SK-N-SH treated with all-trans-retinoic acid at 6 μM for 48 hours (cell line): Measurements from ENCODE around the gene BAX.
A peak's percentile ranks its signal among the peaks of the same experiment; 100 is the strongest.

Experiments used
- ATAC-seq: fragments of 200-7000 bp; cut with Tn5 transposase; 3 replicates; pipeline ENCODE4 v1.9.1; 2020; ENCODE audit warnings: mild to moderate bottlenecking, moderate library complexity
- ARNTL ChIP-seq: fragments of 450-650 bp; formaldehyde crosslinking; IDR thresholded peaks from 2 replicates; pipeline ENCODE4 v1.5.0; 2020; ENCODE audit warnings: low read depth, mild to moderate bottlenecking, moderate library complexity, borderline replicate concordance
- BACH2 ChIP-seq: fragments of 250-450 bp; sonication (Bioruptor Pico); IDR thresholded peaks from 2 replicates; pipeline ENCODE4 v1.9.0; 2021; ENCODE audit warnings: mild to moderate bottlenecking, borderline replicate concordance
- CREB5 ChIP-seq: fragments of 250-450 bp; sonication (Bioruptor Pico); IDR thresholded peaks from 2 replicates; pipeline ENCODE4 v1.5.1; 2020; ENCODE audit warnings: low read depth, mild to moderate bottlenecking, moderate library complexity
- CSDC2 ChIP-seq: fragments of 250-450 bp; sonication (Bioruptor Pico); IDR thresholded peaks from 2 replicates; pipeline ENCODE4 v1.5.0; 2020; ENCODE audit warnings: mild to moderate bottlenecking, moderate library complexity
- CSRNP3 ChIP-seq: fragments of 250-450 bp; sonication (Bioruptor Pico); IDR thresholded peaks from 2 replicates; pipeline ENCODE4 v1.5.1; 2021; ENCODE audit warnings: mild to moderate bottlenecking, moderate library complexity
- ESRRG ChIP-seq: fragments of 250-450 bp; sonication (Bioruptor Pico); IDR thresholded peaks from 2 replicates; pipeline ENCODE4 v1.6.1; 2021; ENCODE audit warnings: mild to moderate bottlenecking
- GLIS3 ChIP-seq: fragments of 250-450 bp; sonication (Bioruptor Pico); IDR thresholded peaks from 2 replicates; pipeline ENCODE4 v1.5.0; 2020; ENCODE audit warnings: mild to moderate bottlenecking, moderate library complexity
- ISL1 ChIP-seq: fragments of 250-450 bp; sonication (Bioruptor Pico); IDR thresholded peaks from 2 replicates; pipeline ENCODE4 v2.1.2; 2022; ENCODE audit warnings: mild to moderate bottlenecking, moderate library complexity
- OSR1 ChIP-seq: fragments of 250-450 bp; sonication (Bioruptor Pico); IDR thresholded peaks from 2 replicates; pipeline ENCODE4 v1.8.0; 2022; ENCODE audit warnings: moderate library complexity, mild to moderate bottlenecking, inconsistent platforms
- PATZ1 ChIP-seq: fragments of 250-450 bp; sonication (Bioruptor Pico); IDR thresholded peaks from 2 replicates; pipeline ENCODE4 v1.8.0; 2020; ENCODE audit warnings: mild to moderate bottlenecking, moderate library complexity, borderline replicate concordance
- POU6F1 ChIP-seq: fragments of 250-450 bp; sonication (Bioruptor Pico); IDR thresholded peaks from 2 replicates; pipeline ENCODE4 v1.8.0; 2021; ENCODE audit warnings: low read depth, mild to moderate bottlenecking, moderate library complexity, borderline replicate concordance
- PPARA ChIP-seq: fragments of 250-450 bp; sonication (Bioruptor Pico); IDR thresholded peaks from 2 replicates; pipeline ENCODE4 v1.5.0; 2020; ENCODE audit warnings: mild to moderate bottlenecking, borderline replicate concordance
- RARB ChIP-seq: fragments of 250-450 bp; sonication (Bioruptor Pico); IDR thresholded peaks from 2 replicates; pipeline ENCODE4 v1.8.0; 2021; ENCODE audit warnings: mild to moderate bottlenecking, moderate library complexity
- SNAI2 ChIP-seq: fragments of 250-450 bp; sonication (Bioruptor Pico); IDR thresholded peaks from 2 replicates; pipeline ENCODE4 v1.5.0; 2020; ENCODE audit warnings: mild to moderate bottlenecking, moderate library complexity
- TCF4 ChIP-seq: fragments of 250-450 bp; sonication (Bioruptor Pico); IDR thresholded peaks from 2 replicates; pipeline ENCODE4 v1.8.0; 2021; ENCODE audit warnings: mild to moderate bottlenecking, moderate library complexity, borderline replicate concordance
- TSHZ2 ChIP-seq: fragments of 250-450 bp; sonication (Bioruptor Pico); IDR thresholded peaks from 2 replicates; pipeline ENCODE4 v1.5.0; 2020; ENCODE audit warnings: mild to moderate bottlenecking, moderate library complexity
- ZFP3 ChIP-seq: fragments of 250-450 bp; sonication (Bioruptor Pico); IDR thresholded peaks from 2 replicates; pipeline ENCODE4 v1.5.0; 2020; ENCODE audit warnings: mild to moderate bottlenecking, moderate library complexity
- ZFP30 ChIP-seq: fragments of 450-650 bp; formaldehyde crosslinking; IDR thresholded peaks from 2 replicates; pipeline ENCODE4 v1.5.0; 2022; ENCODE audit warnings: mild to moderate bottlenecking, moderate library complexity
- ZNF565 ChIP-seq: fragments of 450-650 bp; formaldehyde crosslinking; conservative IDR thresholded peaks from 2 replicates; pipeline ENCODE4 v1.5.0; 2020; ENCODE audit warnings: low read depth, mild to moderate bottlenecking, moderate library complexity
- ZNF70 ChIP-seq: fragments of 450-650 bp; formaldehyde crosslinking; IDR thresholded peaks from 2 replicates; pipeline ENCODE4 v1.5.0; 2020; ENCODE audit warnings: mild to moderate bottlenecking, moderate library complexity
- ZNF8 ChIP-seq: fragments of 450-650 bp; formaldehyde crosslinking; IDR thresholded peaks from 2 replicates; pipeline ENCODE4 v1.5.0; 2020; ENCODE audit warnings: mild to moderate bottlenecking, moderate library complexity

BAX gene

GRCh38 chr19:48933382-48933932 is 21.2 kb upstream of the BAX start, which contains the start of gene DHDH:
Gene DHDH (plus strand): TSS chr19:48933699. CDS start chr19:48933722, 23 bp downstream.
- peak; percentile 98 for ATAC-seq
- no peak for TF ChIP-seq BACH2
- TF ChIP-seq SNAI2 (CRISPR knock-in tag), result no peak
- no peak for TF ChIP-seq CSDC2 (CRISPR knock-in tag)
- TF ChIP-seq TCF4 (CRISPR knock-in tag), result no peak
- no peak for TF ChIP-seq PPARA
- no peak for TF ChIP-seq CREB5 (CRISPR knock-in tag)
- TF ChIP-seq GLIS3, result no peak
- TF ChIP-seq CSRNP3 (CRISPR knock-in tag), result no peak
- no peak for TF ChIP-seq ARNTL (CRISPR knock-in tag)
- no peak for TF ChIP-seq POU6F1 (CRISPR knock-in tag)
- no peak for TF ChIP-seq ZFP3 (CRISPR knock-in tag)
- TF ChIP-seq TSHZ2 (CRISPR knock-in tag), result no peak
- TF ChIP-seq ZFP30, result no peak
- no peak for TF ChIP-seq ZNF70

- no peak for TF ChIP-seq ZFP30
- no peak for TF ChIP-seq PATZ1 (CRISPR knock-in tag)
- no peak for TF ChIP-seq SNAI2 (CRISPR knock-in tag)
- no peak for TF ChIP-seq TCF4 (CRISPR knock-in tag)
- TF ChIP-seq BACH2, result no peak
- ATAC-seq, result no peak
These were observed 19.8 kb upstream of the BAX start for GRCh38 chr19:48934837-48935236.

GRCh38 chr19:48935864-48936263 is 18.8 kb upstream of the BAX start:
- no peak for ATAC-seq
- TF ChIP-seq ZFP30 (no peak), SNAI2 (CRISPR knock-in tag) (no peak), ISL1 (CRISPR knock-in tag) (no peak), ZNF565 (CRISPR knock-in tag) (no peak), CSDC2 (CRISPR knock-in tag) (no peak), GLIS3 (no peak), RARB (CRISPR knock-in tag) (no peak), BACH2 (no peak), PATZ1 (CRISPR knock-in tag) (no peak), TSHZ2 (CRISPR knock-in tag) (no peak), ZFP3 (CRISPR knock-in tag) (no peak), TCF4 (CRISPR knock-in tag) (no peak), OSR1 (CRISPR knock-in tag) (no peak), ESRRG (CRISPR knock-in tag) (no peak), CSRNP3 (CRISPR knock-in tag) (no peak), ZNF8 (CRISPR knock-in tag) (no peak), ZNF70 (no peak)
